HEK293T (cell line): ENCODE results near the gene LSAMP.
"Not testable (repeated sequence)": the region's sequence is repeated elsewhere in the genome, so short reads cannot be mapped to it uniquely, and the experiment has no call there.

Experiments
- CTCF ChIA-PET: fragments of 350-600 bp; formaldehyde crosslinking; extraction: SDS; loops from one replicate; lab custom pipeline; 2021; ENCODE audit warnings: antibody characterized with exemption, inconsistent platforms; lab: Yijun Ruan, JAX
- POLR2A ChIA-PET: fragments of 350-600 bp; formaldehyde crosslinking; extraction: SDS; loops from one replicate; lab custom pipeline; 2020; ENCODE audit warnings: antibody characterized with exemption, inconsistent platforms; lab: Yijun Ruan, JAX
- DNase-seq: peaks from one replicate; pipeline ENCODE4 v3.0.0; 2012; ENCODE audit warnings: mixed read lengths; ENCODE audit errors: extremely low spot score
- ARNT ChIP-seq: fragments of 450-650 bp; IDR thresholded peaks from 2 replicates; pipeline ENCODE4 v1.6.1; 2017; ENCODE audit warnings: mild to moderate bottlenecking
- BHLHE40 ChIP-seq: fragments of 450-650 bp; IDR thresholded peaks from 2 replicates; pipeline ENCODE4 v1.6.1; 2016; ENCODE audit warnings: mild to moderate bottlenecking, moderate library complexity, borderline replicate concordance
- CTBP1 ChIP-seq: fragments of 450-650 bp; IDR thresholded peaks from 2 replicates; pipeline ENCODE4 v1.6.1; 2016; ENCODE audit warnings: borderline replicate concordance
- ELF4 ChIP-seq: fragments of 450-650 bp; IDR thresholded peaks from 2 replicates; pipeline ENCODE4 v1.6.1; 2017; ENCODE audit warnings: antibody characterized with exemption
- FOXA1 ChIP-seq: fragments of 450-650 bp; IDR thresholded peaks from 2 replicates; pipeline ENCODE4 v1.6.1; 2016; ENCODE audit warnings: mild to moderate bottlenecking
- FOXK2 ChIP-seq: fragments of 450-650 bp; IDR thresholded peaks from 2 replicates; pipeline ENCODE4 v1.6.1; 2016; ENCODE audit warnings: mild to moderate bottlenecking
- FOXM1 ChIP-seq: fragments of 450-650 bp; IDR thresholded peaks from 2 replicates; pipeline ENCODE4 v1.6.1; 2017; ENCODE audit warnings: mild to moderate bottlenecking, borderline replicate concordance
- HDGF ChIP-seq: fragments of 450-650 bp; IDR thresholded peaks from 2 replicates; pipeline ENCODE4 v1.6.1; 2017; ENCODE audit warnings: antibody characterized with exemption, borderline replicate concordance
- L3MBTL2 ChIP-seq: fragments of 450-650 bp; conservative IDR thresholded peaks from 2 replicates; pipeline ENCODE4 v1.6.1; 2016; ENCODE audit warnings: mild to moderate bottlenecking
- LEF1 ChIP-seq: fragments of 450-650 bp; IDR thresholded peaks from 2 replicates; pipeline ENCODE4 v1.6.1; 2017; ENCODE audit warnings: mild to moderate bottlenecking, borderline replicate concordance
- NFRKB ChIP-seq: fragments of 450-650 bp; IDR thresholded peaks from 2 replicates; pipeline ENCODE4 v1.6.1; 2016; ENCODE audit warnings: mild to moderate bottlenecking, moderate library complexity
- PKNOX1 ChIP-seq: fragments of 450-650 bp; IDR thresholded peaks from 2 replicates; pipeline ENCODE4 v1.6.1; 2016
- SP1 ChIP-seq: fragments of 450-650 bp; IDR thresholded peaks from 2 replicates; pipeline ENCODE4 v1.6.1; 2017
- TARDBP ChIP-seq: fragments of 450-650 bp; IDR thresholded peaks from 2 replicates; pipeline ENCODE4 v1.6.1; 2016
- ZNF384 ChIP-seq: fragments of 450-650 bp; IDR thresholded peaks from 2 replicates; pipeline ENCODE4 v1.6.1; 2016

LSAMP gene

GRCh38 chr3:115785782-115786181, 659.5 kb downstream of the LSAMP start:
- DNase-seq: no peak
- no peak for TF ChIP-seq NFRKB
- no peak for TF ChIP-seq FOXA1
- ChIA-PET CTCF (interaction anchor here (0.6 kb wide), 1 partner anchor 14 kb away, joined by 3 read pairs; no protein-coding TSS in a partner anchor), POLR2A (interaction anchor here (1.6 kb wide), 1 partner anchor 126 kb away, joined by 5 read pairs; no protein-coding TSS in a partner anchor)

GRCh38 chr3:115784739-115785536, 660.3 kb downstream of the LSAMP start:
- no peak for DNase-seq
- CTCF ChIA-PET: interaction anchor here (0.6 to 1.9 kb wide), 11 partner anchors 9 to 928 kb away, joined by 3 to 5 read pairs (median 3); no protein-coding TSS in a partner anchor
- POLR2A ChIA-PET: interaction anchor here (0.9 to 2.1 kb wide), 8 partner anchors 12 to 126 kb away, joined by 3 to 8 read pairs (median 4); no protein-coding TSS in a partner anchor
- TF ChIP-seq NFRKB: no peak
- no peak for TF ChIP-seq FOXK2
- no peak for TF ChIP-seq ARNT
- no peak for TF ChIP-seq FOXM1
- no peak for TF ChIP-seq PKNOX1
- no peak for TF ChIP-seq CTBP1
- TF ChIP-seq ZNF384: no peak
- TF ChIP-seq FOXA1: no peak
- no peak for TF ChIP-seq TARDBP
- TF ChIP-seq SP1: no peak
- TF ChIP-seq BHLHE40: no peak

DNA sequence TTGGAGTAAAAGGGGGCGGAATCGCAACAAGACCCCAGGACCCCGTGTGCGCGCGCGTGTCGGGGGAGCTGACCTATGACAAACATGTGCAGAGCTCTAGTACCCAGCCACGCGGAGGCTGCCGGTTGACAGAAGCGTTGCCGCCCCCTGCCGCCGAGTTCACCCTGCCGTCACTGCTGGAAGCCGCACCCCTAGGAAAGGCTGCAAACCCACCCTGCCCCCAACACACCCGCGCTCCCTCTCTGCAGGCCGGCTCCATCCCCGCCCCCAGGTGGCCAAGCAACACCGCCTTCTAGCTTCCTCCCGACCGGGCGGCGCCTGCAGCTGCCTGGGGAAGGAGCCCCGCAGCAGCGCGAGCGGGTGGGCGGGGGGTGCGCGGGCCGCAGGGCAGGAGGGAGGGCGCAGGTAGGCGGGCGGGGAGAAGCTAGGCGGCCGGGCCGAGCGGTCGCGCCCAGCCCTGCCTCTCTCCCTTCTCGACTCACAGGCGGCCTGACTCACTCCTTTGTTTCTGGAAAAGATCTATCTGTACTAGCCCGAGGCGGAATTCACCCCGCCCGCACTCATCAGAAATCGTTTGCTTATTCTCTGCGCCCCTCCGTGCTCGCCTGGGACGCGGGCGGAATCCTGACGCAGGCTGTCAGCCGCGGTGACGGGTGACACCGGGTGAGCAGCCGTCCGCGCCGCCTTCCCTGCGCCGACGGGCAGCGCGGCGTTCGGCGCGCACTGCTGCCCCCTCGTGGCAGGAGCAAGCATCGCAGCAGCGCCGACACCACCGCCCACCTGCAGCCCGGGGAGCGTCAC, 661.1 kb downstream of the LSAMP start:
- ChIA-PET CTCF (interaction anchor here (0.6 to 1.9 kb wide), 16 partner anchors 8 to 928 kb away, joined by 3 to 5 read pairs (median 3); no protein-coding TSS in a partner anchor), POLR2A (interaction anchor here (0.6 to 2.1 kb wide), 11 partner anchors 11 to 638 kb away, joined by 3 to 8 read pairs (median 3); no protein-coding TSS in a partner anchor)
- DNase-seq: peak; percentile 88
- TF ChIP-seq FOXA1 (no peak), L3MBTL2 (peak; percentile 88), ELF4 (no peak), FOXK2 (no peak), PKNOX1 (peak; percentile 90), FOXM1 (no peak), SP1 (no peak)

DNA sequence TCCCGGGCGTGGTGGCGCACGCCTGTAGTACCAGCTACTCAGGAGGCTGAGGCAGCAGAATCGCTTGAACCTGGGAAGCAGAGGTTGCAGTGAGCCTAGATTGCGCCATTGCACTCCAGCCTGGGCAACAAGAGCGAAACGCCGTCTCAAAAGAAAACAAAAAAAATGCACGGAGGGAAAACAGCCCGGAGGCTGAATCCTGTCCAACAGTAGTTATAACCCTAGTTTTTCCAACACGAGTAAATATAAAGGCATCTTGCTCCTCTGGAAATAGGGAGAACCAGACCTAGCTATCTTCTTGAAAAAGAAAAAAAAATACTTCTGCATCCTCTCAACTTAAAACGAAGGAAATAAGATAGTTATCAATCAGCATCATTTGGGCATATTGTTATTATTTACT, 661.9 kb downstream of the LSAMP start:
- DNase-seq: not testable (repeated sequence)
- POLR2A ChIA-PET: interaction anchor here (0.6 to 2.1 kb wide), 7 partner anchors 17 to 637 kb away, joined by 3 to 8 read pairs (median 4); no protein-coding TSS in a partner anchor
- CTCF ChIA-PET: interaction anchor here (0.6 to 1.9 kb wide), 9 partner anchors 8 to 129 kb away, joined by 3 to 5 read pairs (median 3); no protein-coding TSS in a partner anchor

GRCh38 chr3:115779011-115779410, 666.3 kb downstream of the LSAMP start:
- POLR2A ChIA-PET: no interaction called here
- TF ChIP-seq SP1 (no peak), ZNF384 (no peak), TARDBP (no peak), PKNOX1 (no peak), ARNT (no peak), ELF4 (no peak), FOXA1 (no peak), FOXK2 (no peak), FOXM1 (no peak), LEF1 (no peak), BHLHE40 (no peak)
- DNase-seq: no peak
- CTCF ChIA-PET: no interaction called here

DNA sequence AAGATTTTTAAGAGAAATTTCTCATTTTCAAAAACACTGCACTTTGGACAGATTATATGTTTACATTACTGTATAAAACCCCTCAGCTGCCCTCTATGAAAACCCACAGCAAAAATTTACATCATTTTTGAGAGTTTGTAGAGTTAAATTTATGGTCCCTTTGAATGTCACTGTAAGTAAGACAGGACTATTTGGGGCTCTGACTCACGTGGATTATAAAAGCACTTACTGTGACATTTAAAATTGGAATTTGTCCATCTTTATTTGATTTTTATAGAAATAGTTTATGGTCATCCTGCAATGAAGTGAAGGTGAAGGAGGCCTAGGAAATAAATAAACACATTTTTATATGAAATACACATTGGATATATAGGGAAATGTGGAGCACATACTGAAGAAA, 672.3 kb downstream of the LSAMP start:
- POLR2A ChIA-PET: interaction anchor here (1.1 kb wide), 1 partner anchor 11 kb away, joined by 3 read pairs; no protein-coding TSS in a partner anchor
- DNase-seq: no peak
- CTCF ChIA-PET: interaction anchor here (2.2 kb wide), 1 partner anchor 11 kb away, joined by 5 read pairs; no protein-coding TSS in a partner anchor
- TF ChIP-seq TARDBP (no peak), SP1 (no peak), ZNF384 (no peak), ARNT (no peak), PKNOX1 (no peak), HDGF (no peak), FOXK2 (no peak), FOXA1 (no peak), NFRKB (no peak)
